Measurements from ENCODE around the gene ATG16L2.

DNA sequence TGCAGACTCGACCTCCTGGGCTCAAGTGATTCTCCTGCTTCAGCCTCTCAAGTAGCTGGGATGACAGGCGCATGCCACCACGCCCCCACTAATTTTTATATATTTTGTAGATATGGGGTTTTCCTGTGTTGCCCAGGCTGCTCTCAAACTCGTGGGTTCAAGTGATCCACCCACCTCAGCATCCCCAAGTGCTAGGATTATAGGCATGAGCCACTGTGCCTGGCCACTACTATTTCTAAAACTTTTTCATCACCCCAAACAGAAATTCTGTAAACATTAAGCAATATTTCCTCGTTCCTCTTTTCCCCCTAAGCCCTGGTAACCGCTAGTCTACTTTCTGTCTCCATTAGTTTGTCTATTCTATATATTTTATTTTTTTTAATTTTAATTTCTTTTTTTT, 9.0 kb upstream of the ATG16L2 start:
- TF ChIP-seq, protein P1, sequence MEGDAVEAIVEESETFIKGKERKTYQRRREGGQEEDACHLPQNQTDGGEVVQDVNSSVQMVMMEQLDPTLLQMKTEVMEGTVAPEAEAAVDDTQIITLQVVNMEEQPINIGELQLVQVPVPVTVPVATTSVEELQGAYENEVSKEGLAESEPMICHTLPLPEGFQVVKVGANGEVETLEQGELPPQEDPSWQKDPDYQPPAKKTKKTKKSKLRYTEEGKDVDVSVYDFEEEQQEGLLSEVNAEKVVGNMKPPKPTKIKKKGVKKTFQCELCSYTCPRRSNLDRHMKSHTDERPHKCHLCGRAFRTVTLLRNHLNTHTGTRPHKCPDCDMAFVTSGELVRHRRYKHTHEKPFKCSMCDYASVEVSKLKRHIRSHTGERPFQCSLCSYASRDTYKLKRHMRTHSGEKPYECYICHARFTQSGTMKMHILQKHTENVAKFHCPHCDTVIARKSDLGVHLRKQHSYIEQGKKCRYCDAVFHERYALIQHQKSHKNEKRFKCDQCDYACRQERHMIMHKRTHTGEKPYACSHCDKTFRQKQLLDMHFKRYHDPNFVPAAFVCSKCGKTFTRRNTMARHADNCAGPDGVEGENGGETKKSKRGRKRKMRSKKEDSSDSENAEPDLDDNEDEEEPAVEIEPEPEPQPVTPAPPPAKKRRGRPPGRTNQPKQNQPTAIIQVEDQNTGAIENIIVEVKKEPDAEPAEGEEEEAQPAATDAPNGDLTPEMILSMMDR (IDR thresholded peaks at IDR 0.05; ENCODE audit: low read depth, low read length, missing input control): no peak
- TF ChIP-seq RXRA (IDR thresholded peaks at IDR 0.05) (no peak), EGR1 (IDR thresholded peaks at IDR 0.05; ENCODE audit: low read depth in 2 of 2) (no peak), TAF1 (conservative IDR thresholded peaks at IDR 0.05) (no peak), GABPA (IDR thresholded peaks at IDR 0.05 in 1 of 2, conservative IDR thresholded peaks at IDR 0.05 in 1 of 2) (no peak), SP1 (IDR thresholded peaks at IDR 0.05) (no peak), NR2F2 (IDR thresholded peaks at IDR 0.05) (no peak), RAD21 (IDR thresholded peaks at IDR 0.05) (no peak), YY1 (IDR thresholded peaks at IDR 0.05) (no peak)
- TF ChIP-seq, protein P2, sequence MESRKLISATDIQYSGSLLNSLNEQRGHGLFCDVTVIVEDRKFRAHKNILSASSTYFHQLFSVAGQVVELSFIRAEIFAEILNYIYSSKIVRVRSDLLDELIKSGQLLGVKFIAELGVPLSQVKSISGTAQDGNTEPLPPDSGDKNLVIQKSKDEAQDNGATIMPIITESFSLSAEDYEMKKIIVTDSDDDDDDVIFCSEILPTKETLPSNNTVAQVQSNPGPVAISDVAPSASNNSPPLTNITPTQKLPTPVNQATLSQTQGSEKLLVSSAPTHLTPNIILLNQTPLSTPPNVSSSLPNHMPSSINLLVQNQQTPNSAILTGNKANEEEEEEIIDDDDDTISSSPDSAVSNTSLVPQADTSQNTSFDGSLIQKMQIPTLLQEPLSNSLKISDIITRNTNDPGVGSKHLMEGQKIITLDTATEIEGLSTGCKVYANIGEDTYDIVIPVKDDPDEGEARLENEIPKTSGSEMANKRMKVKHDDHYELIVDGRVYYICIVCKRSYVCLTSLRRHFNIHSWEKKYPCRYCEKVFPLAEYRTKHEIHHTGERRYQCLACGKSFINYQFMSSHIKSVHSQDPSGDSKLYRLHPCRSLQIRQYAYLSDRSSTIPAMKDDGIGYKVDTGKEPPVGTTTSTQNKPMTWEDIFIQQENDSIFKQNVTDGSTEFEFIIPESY (IDR thresholded peaks at IDR 0.05): no peak
- TF ChIP-seq, protein P3, sequence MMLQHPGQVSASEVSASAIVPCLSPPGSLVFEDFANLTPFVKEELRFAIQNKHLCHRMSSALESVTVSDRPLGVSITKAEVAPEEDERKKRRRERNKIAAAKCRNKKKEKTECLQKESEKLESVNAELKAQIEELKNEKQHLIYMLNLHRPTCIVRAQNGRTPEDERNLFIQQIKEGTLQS (IDR thresholded peaks at IDR 0.05): no peak
- TF ChIP-seq, protein P4, sequence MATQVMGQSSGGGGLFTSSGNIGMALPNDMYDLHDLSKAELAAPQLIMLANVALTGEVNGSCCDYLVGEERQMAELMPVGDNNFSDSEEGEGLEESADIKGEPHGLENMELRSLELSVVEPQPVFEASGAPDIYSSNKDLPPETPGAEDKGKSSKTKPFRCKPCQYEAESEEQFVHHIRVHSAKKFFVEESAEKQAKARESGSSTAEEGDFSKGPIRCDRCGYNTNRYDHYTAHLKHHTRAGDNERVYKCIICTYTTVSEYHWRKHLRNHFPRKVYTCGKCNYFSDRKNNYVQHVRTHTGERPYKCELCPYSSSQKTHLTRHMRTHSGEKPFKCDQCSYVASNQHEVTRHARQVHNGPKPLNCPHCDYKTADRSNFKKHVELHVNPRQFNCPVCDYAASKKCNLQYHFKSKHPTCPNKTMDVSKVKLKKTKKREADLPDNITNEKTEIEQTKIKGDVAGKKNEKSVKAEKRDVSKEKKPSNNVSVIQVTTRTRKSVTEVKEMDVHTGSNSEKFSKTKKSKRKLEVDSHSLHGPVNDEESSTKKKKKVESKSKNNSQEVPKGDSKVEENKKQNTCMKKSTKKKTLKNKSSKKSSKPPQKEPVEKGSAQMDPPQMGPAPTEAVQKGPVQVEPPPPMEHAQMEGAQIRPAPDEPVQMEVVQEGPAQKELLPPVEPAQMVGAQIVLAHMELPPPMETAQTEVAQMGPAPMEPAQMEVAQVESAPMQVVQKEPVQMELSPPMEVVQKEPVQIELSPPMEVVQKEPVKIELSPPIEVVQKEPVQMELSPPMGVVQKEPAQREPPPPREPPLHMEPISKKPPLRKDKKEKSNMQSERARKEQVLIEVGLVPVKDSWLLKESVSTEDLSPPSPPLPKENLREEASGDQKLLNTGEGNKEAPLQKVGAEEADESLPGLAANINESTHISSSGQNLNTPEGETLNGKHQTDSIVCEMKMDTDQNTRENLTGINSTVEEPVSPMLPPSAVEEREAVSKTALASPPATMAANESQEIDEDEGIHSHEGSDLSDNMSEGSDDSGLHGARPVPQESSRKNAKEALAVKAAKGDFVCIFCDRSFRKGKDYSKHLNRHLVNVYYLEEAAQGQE (IDR thresholded peaks at IDR 0.05): no peak

All from liver (tissue), 3 donors.